HG03342 (cell line): ENCODE measurements around the gene TCFL5.

Experiments used
- ATAC-seq: cut with Tn5 transposase; IDR thresholded peaks from one replicate; pipeline ENCODE4 v1.9.1; 2021; ENCODE audit warnings: mild to moderate bottlenecking, moderate library complexity; ENCODE audit not compliant: unreplicated experiment

Gene TCFL5

GRCh38 chr20:62824476-62825332, 36.9 kb downstream of the TCFL5 start:
- ATAC-seq, result no peak

GRCh38 chr20:62823688-62824475, 37.7 kb downstream of the TCFL5 start:
- ATAC-seq, result no peak

GRCh38 chr20:62822788-62823651, 38.6 kb downstream of the TCFL5 start:
- ATAC-seq, result no peak

- ATAC-seq, result no peak
These were observed 39.3 kb downstream of the TCFL5 start for GRCh38 chr20:62822239-62822787.

- ATAC-seq, result no peak
These were observed 39.9 kb downstream of the TCFL5 start for GRCh38 chr20:62821726-62822210.

GRCh38 chr20:62820962-62821725, 40.5 kb downstream of the TCFL5 start:
- ATAC-seq, result no peak

GRCh38 chr20:62820208-62820961, 41.2 kb downstream of the TCFL5 start:
- no peak for ATAC-seq

- no peak for ATAC-seq
These were observed 42.0 kb downstream of the TCFL5 start for GRCh38 chr20:62819494-62820174.

- ATAC-seq, result no peak
These were observed 42.8 kb downstream of the TCFL5 start for GRCh38 chr20:62818592-62819493.

GRCh38 chr20:62817975-62818591, 43.5 kb downstream of the TCFL5 start:
- ATAC-seq, result no peak

- no peak for ATAC-seq
These were observed 44.4 kb downstream of the TCFL5 start, which contains the start of gene COL9A3 for GRCh38 chr20:62816884-62817873. Gene COL9A3 (plus strand): TSS chr20:62817050. CDS start chr20:62817065, 15 bp downstream.

GRCh38 chr20:62816031-62816883, 45.4 kb downstream of the TCFL5 start:
- no peak for ATAC-seq

GRCh38 chr20:62815066-62815991, 46.3 kb downstream of the TCFL5 start:
- no peak for ATAC-seq

GRCh38 chr20:62814709-62815065, 46.9 kb downstream of the TCFL5 start:
- ATAC-seq, result no peak
